OCI-M2 (cell line): ENCODE measurements around the gene SMIM43.
"Not testable (repeated sequence)": the region's sequence is repeated elsewhere in the genome, so short reads cannot be mapped to it uniquely, and the experiment has no call there.

ENCODE experiments used
- DNase-seq: peaks from one replicate; lab custom pipeline; 2025; ENCODE audit not compliant: unreplicated experiment; lab: John Stamatoyannopoulos, UW

SMIM43 gene

GRCh38 chr4:121784401-121784800 lies 19.4 kb upstream of the SMIM43 start:
- no peak for DNase-seq

GRCh38 chr4:121783210-121783609 lies 18.2 kb upstream of the SMIM43 start:
- DNase-seq, result no peak

- no peak for DNase-seq
Observed at GRCh38 chr4:121778991-121779628, 14.1 kb upstream of the SMIM43 start.

- no peak for DNase-seq
Observed at GRCh38 chr4:121777625-121778024, 12.7 kb upstream of the SMIM43 start.

GRCh38 chr4:121776610-121777401 lies 11.8 kb upstream of the SMIM43 start:
- no peak for DNase-seq

GRCh38 chr4:121773883-121774282 lies 8.9 kb upstream of the SMIM43 start:
- no peak for DNase-seq

GRCh38 chr4:121771869-121772268 lies 6.9 kb upstream of the SMIM43 start:
- no peak for DNase-seq

GRCh38 chr4:121769341-121769740 lies 4.4 kb upstream of the SMIM43 start:
- DNase-seq, result no peak

- no peak for DNase-seq
Observed at GRCh38 chr4:121767166-121767565, 2.2 kb upstream of the SMIM43 start.

- DNase-seq, result no peak
Observed at GRCh38 chr4:121765971-121766538, 1.1 kb upstream of the SMIM43 start.

- DNase-seq, result no peak
Observed at GRCh38 chr4:121765368-121765705, 373 bp upstream of the SMIM43 start.

GRCh38 chr4:121764303-121764701 lies 662 bp downstream of the SMIM43 start:
- DNase-seq, result no peak

GRCh38 chr4:121760205-121760604 lies 4.8 kb downstream of the SMIM43 start:
- no peak for DNase-seq

GRCh38 chr4:121758925-121759568 lies 5.9 kb downstream of the SMIM43 start:
- no peak for DNase-seq

GRCh38 chr4:121752142-121752541 lies 12.8 kb downstream of the SMIM43 start:
- not testable (repeated sequence) for DNase-seq

GRCh38 chr4:121749225-121749624 lies 15.7 kb downstream of the SMIM43 start:
- no peak for DNase-seq

- DNase-seq, result no peak
Observed at GRCh38 chr4:121742794-121743193, 22.2 kb downstream of the SMIM43 start.

- DNase-seq, result no peak
Observed at GRCh38 chr4:121741751-121742150, 23.2 kb downstream of the SMIM43 start.

- no peak for DNase-seq
Observed at GRCh38 chr4:121740796-121741409, 24.1 kb downstream of the SMIM43 start.

GRCh38 chr4:121739575-121739974 lies 25.4 kb downstream of the SMIM43 start:
- no peak for DNase-seq

GRCh38 chr4:121738780-121739535 lies 26.0 kb downstream of the SMIM43 start:
- DNase-seq, result no peak
